PFSK-1 (cell line): ENCODE data around the gene ACOX1.

Experiments used
- FOXP2 ChIP-seq: optimal IDR thresholded peaks from 2 replicates; pipeline ENCODE3; 2011; ENCODE audit warnings: borderline replicate concordance, control low read depth, inconsistent platforms; ENCODE audit not compliant: insufficient read depth; ENCODE audit errors: extremely low read length, extremely low read depth
- POLR2AphosphoS5 ChIP-seq: IDR thresholded peaks from 2 replicates; pipeline ENCODE4 v1.6.1; 2012; ENCODE audit warnings: low read depth, mild to moderate bottlenecking, control low read depth, low read length, moderate library complexity
- REST ChIP-seq, 2 experiments: IDR thresholded peaks; 2 replicates each; pipeline versions ENCODE4 v1.6.1 to v1.8.0; 2011 to 2012; ENCODE audit warnings: low read depth in 2 of 2, low read length in 2 of 2, control low read depth in 1 of 2, inconsistent platforms in 1 of 2, mild to moderate bottlenecking in 1 of 2, moderate library complexity in 1 of 2; ENCODE audit not compliant: insufficient read depth in 1 of 2
- SIN3A ChIP-seq: IDR thresholded peaks from 2 replicates; pipeline ENCODE4 v1.6.1; 2012; ENCODE audit warnings: mild to moderate bottlenecking, low read length, moderate library complexity, borderline replicate concordance; ENCODE audit not compliant: insufficient read depth
- TAF1 ChIP-seq: IDR thresholded peaks from 2 replicates; pipeline ENCODE4 v1.6.1; 2012; ENCODE audit warnings: low read length, control low read depth, borderline replicate concordance; ENCODE audit not compliant: insufficient read depth

The ACOX1 gene

DNA sequence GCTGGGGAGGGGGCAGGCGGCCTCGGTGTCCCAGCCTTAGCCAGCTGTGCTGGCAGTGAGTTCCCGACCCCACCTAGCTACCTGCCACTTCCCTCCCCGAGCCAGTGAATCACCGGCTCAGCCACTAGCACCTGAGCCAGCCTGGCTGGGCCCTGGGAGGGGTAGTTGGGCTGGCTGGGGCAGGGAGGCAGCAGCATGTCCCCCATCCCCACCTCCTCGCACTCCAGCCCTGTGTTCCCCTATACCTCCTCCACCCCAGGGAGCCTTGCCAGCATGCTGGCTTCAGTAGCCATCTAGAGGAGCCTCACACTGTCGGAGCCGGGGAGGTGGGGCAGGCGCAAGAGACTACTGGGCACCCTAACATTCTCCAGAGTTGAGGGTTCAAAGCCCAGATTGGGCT, 45.4 kb upstream of the ACOX1 start:
- TF ChIP-seq FOXP2: no peak

DNA sequence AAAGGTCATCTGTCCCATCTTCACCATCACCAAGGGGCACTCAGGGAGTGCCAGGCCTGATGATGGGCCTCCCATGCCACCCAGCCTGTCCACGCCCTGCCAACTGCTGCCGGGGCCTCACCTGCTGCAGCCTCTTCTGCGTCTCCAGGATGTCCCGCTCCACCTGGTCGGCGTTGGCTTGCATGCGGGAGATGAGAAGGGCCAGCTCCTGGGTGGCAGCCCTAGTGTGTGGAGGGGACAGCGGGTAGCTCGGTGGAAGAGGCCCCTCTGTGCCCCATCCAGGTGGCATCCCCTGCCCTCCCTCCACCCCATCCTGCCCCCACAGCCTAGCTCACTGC, 44.9 kb upstream of the ACOX1 start:
- TF ChIP-seq SIN3A (no peak), POLR2AphosphoS5 (no peak), FOXP2 (no peak), REST (IDR thresholded peaks at IDR 0.05; ENCODE audit: insufficient read depth in 1 of 2, low read depth in 2 of 2, low read length in 2 of 2) (no peak), TAF1 (no peak)

GRCh38 chr17:76022973-76023899, 44.3 kb upstream of the ACOX1 start:
- TF ChIP-seq FOXP2: no peak
- TF ChIP-seq SIN3A: no peak
- TF ChIP-seq TAF1: no peak
- TF ChIP-seq POLR2AphosphoS5: no peak
- no peak for TF ChIP-seq REST (IDR thresholded peaks at IDR 0.05; ENCODE audit: insufficient read depth in 1 of 2, low read depth in 2 of 2, low read length in 2 of 2)

DNA sequence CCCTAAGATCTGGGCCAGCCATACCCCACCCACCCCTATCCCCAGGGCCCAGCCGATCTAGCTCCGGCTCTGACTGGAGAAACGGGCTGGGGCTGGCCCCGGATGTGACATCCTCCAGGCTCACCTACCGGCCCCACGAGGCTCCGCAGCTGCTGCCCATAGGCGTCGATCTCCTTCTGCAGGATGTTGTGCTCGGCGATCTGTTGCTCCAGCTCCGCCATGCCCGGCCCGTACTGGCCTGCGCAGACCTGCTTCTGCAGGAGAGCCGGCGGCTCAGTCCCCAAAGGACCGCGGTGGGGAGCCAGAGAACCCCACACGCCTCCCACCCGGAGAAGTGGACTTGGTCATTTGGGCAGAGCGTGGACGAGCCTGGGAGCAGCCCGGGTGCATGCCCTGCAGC, 43.3 kb upstream of the ACOX1 start:
- TF ChIP-seq POLR2AphosphoS5 (no peak), SIN3A (no peak), REST (IDR thresholded peaks at IDR 0.05; ENCODE audit: insufficient read depth in 1 of 2, low read depth in 2 of 2, low read length in 2 of 2) (no peak), TAF1 (no peak), FOXP2 (no peak)

- TF ChIP-seq REST (IDR thresholded peaks at IDR 0.05; ENCODE audit: insufficient read depth in 1 of 2, low read depth in 2 of 2, low read length in 2 of 2) (no peak), TAF1 (no peak), SIN3A (no peak), POLR2AphosphoS5 (no peak), FOXP2 (no peak)
Observed at GRCh38 chr17:76019833-76020467, 41.0 kb upstream of the ACOX1 start.
